ENCODE measurements around the gene MSS51.

DNA sequence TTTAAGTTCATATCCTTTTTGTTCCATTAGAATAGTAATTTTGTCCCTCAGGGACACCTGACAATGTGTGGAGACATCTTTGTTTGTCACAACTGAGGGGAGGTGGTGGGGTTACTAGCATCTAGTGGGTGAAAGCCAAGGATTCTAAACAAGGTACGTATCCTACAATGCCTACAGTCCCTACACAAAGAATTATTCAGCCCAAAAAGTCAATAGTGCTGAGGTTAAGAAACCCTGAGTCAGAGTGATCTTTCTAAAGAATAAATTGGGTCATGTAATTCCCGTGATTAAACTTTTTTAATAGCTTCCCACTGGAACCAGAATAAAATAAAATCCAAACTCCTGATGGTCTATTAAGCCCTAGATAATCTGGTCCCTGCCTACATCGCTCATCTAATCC lies 16.8 kb downstream of the MSS51 start:
- TF ChIP-seq, protein P1, sequence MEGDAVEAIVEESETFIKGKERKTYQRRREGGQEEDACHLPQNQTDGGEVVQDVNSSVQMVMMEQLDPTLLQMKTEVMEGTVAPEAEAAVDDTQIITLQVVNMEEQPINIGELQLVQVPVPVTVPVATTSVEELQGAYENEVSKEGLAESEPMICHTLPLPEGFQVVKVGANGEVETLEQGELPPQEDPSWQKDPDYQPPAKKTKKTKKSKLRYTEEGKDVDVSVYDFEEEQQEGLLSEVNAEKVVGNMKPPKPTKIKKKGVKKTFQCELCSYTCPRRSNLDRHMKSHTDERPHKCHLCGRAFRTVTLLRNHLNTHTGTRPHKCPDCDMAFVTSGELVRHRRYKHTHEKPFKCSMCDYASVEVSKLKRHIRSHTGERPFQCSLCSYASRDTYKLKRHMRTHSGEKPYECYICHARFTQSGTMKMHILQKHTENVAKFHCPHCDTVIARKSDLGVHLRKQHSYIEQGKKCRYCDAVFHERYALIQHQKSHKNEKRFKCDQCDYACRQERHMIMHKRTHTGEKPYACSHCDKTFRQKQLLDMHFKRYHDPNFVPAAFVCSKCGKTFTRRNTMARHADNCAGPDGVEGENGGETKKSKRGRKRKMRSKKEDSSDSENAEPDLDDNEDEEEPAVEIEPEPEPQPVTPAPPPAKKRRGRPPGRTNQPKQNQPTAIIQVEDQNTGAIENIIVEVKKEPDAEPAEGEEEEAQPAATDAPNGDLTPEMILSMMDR (IDR thresholded peaks at IDR 0.05; ENCODE audit: extremely low read depth in 1 of 2, insufficient read depth in 1 of 2, low read depth in 1 of 2, low read length in 2 of 2) = no peak
- no peak for TF ChIP-seq POLR2A (IDR thresholded peaks at IDR 0.05; ENCODE audit: low read depth, low read length)
